Epithelial cell of umbilical artery (primary cell): ENCODE measurements around the gene OR2M5. TPM values are rescaled to one million over a fixed set of nuclear protein-coding genes. Genes with fewer than 3 reads are reported as not detected.

Experiments used
- total RNA-seq: library from RNA; depleted of rRNA; stranded (reverse); fragments of >200 nt; gene quantifications from 2 replicates; pipeline ENCODE4 v1.2.3, GENCODE V29; 2014

The OR2M5 gene, protein sequence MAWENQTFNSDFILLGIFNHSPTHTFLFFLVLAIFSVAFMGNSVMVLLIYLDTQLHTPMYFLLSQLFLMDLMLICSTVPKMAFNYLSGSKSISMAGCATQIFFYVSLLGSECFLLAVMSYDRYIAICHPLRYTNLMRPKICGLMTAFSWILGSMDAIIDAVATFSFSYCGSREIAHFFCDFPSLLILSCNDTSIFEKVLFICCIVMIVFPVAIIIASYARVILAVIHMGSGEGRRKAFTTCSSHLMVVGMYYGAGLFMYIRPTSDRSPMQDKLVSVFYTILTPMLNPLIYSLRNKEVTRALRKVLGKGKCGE
- not detected in 2 replicates for total RNA-seq

GRCh38 chr1:248144513-248145198 lies at the start of gene OR2M5:
Gene OR2M5, plus strand, starts transcription at chr1:248145148. Its CDS starts 0 bp downstream, at chr1:248145148.

GRCh38 chr1:248174521-248174920 lies 29.6 kb downstream of the OR2M5 start, which contains the start of gene OR2M2:
Gene OR2M2, plus strand, starts transcription at chr1:248174821. Its CDS starts 5,165 bp downstream, at chr1:248179986.

Other genes with a start within 250 kb of the OR2M5 start
- not detected in 2 replicates for gene OR2W3, start 249.6 kb upstream of the OR2M5 start, total RNA-seq
- gene OR2T8, start 224.9 kb upstream of the OR2M5 start, total RNA-seq: not detected in 2 replicates
- not detected in 2 replicates for gene OR2AJ1, start 220.3 kb upstream of the OR2M5 start, total RNA-seq
- gene OR2L8, start 196.3 kb upstream of the OR2M5 start, total RNA-seq: under 0.01 and 0.30 TPM in 2 replicates
- gene OR2AK2, start 179.9 kb upstream of the OR2M5 start, total RNA-seq: not detected in 2 replicates
- not detected in 2 replicates for gene OR2L5, start 131.5 kb upstream of the OR2M5 start, total RNA-seq
- not detected in 2 replicates for gene OR2L2, start 115.1 kb upstream of the OR2M5 start, total RNA-seq
- under 0.01 TPM in 1 of 2 replicates, not detected in the other for gene OR2L3, start 98.3 kb upstream of the OR2M5 start, total RNA-seq
- not detected in 2 replicates for gene OR2L13, start 50.0 kb upstream of the OR2M5 start, total RNA-seq
- not detected in 2 replicates for gene OR2M2, start 29.7 kb downstream of the OR2M5 start, total RNA-seq
- gene OR2M3, start 52.1 kb downstream of the OR2M5 start, total RNA-seq: not detected in 2 replicates
- not detected in 2 replicates for gene OR2M4, start 86.3 kb downstream of the OR2M5 start, total RNA-seq
- not detected in 2 replicates for gene OR2T33, start 132.8 kb downstream of the OR2M5 start, total RNA-seq
- not detected in 2 replicates for gene OR2T12, start 158.3 kb downstream of the OR2M5 start, total RNA-seq
- not detected in 2 replicates for gene OR2M7, start 179.4 kb downstream of the OR2M5 start, total RNA-seq
- gene OR14C36, start 203.6 kb downstream of the OR2M5 start, total RNA-seq: not detected in 2 replicates
- gene OR2T4, start 216.5 kb downstream of the OR2M5 start, total RNA-seq: not detected in 2 replicates
- gene OR2T6, start 230.6 kb downstream of the OR2M5 start, total RNA-seq: not detected in 2 replicates